Small intestine (tissue), 7 donors: Measurements from ENCODE around the gene RNF126. TPM values are rescaled to one million over a fixed set of nuclear protein-coding genes. Genes with fewer than 3 reads are reported as not detected.

Source experiments
- DNase-seq, 2 donors: peaks; one replicate each; pipeline versions ENCODE4 v3.0.0 to v3.0.0-alpha.2; 2013
- FAIRE-seq: peaks from 2 replicates; lab custom pipeline; 2012; peaks lifted over from hg19 to GRCh38; lab: Jason Lieb, UNC
- H3K27ac ChIP-seq, 3 donors: one replicate each; pipeline ENCODE4 v1.5.1; 2013; ENCODE audit warnings: low read length in 2 of 3, mild to moderate bottlenecking in 2 of 3, control low read depth in 1 of 3, inconsistent platforms in 1 of 3, low read depth in 1 of 3, moderate library complexity in 1 of 3
- H3K27me3 ChIP-seq, 3 donors: one replicate each; pipeline ENCODE4 v1.6.1; 2013; ENCODE audit warnings: low read length in 3 of 3, inconsistent platforms in 1 of 3; ENCODE audit not compliant: control insufficient read depth in 3 of 3, insufficient read depth in 3 of 3
- H3K36me3 ChIP-seq, 3 donors: one replicate each; pipeline ENCODE4 v1.6.1; 2013; ENCODE audit warnings: low read length in 3 of 3, inconsistent platforms in 1 of 3, low read depth in 1 of 3, mild to moderate bottlenecking in 1 of 3, moderate library complexity in 1 of 3; ENCODE audit not compliant: control insufficient read depth in 3 of 3, insufficient read depth in 2 of 3
- H3K4me1 ChIP-seq, 3 donors: one replicate each; pipeline ENCODE4 v1.6.1; 2013; ENCODE audit warnings: low read length in 2 of 3, inconsistent platforms in 1 of 3, low read depth in 1 of 3, mild to moderate bottlenecking in 1 of 3, moderate library complexity in 1 of 3; ENCODE audit not compliant: control insufficient read depth in 3 of 3, insufficient read depth in 2 of 3
- H3K4me3 ChIP-seq, 3 donors: one replicate each; pipeline ENCODE4 v1.5.1; 2013; ENCODE audit warnings: low read length in 3 of 3, control low read depth in 1 of 3, inconsistent platforms in 1 of 3, low read depth in 1 of 3, mild to moderate bottlenecking in 1 of 3, moderate library complexity in 1 of 3
- H3K9me3 ChIP-seq, 2 donors: one replicate each; pipeline ENCODE4 v1.6.1; 2013; ENCODE audit warnings: low read depth in 1 of 2, low read length in 1 of 2; ENCODE audit not compliant: control insufficient read depth in 2 of 2, insufficient read depth in 1 of 2
- WGBS, 3 donors: extraction: QIAGEN DNeasy Blood & Tissue Kit; methylation state at CpG; one replicate each; pipeline ENCODE4 v1.1.7; 2013; 5-methylcytosine and 5-hydroxymethylcytosine counted together
- polyA plus RNA-seq, 4 donors: library from polyadenylated mRNA; stranded (reverse) in 3 of 4; unstranded in 1 of 4; fragments of 200-250 nt in 3 of 4; fragments of 120-200 nt in 1 of 4; gene quantifications; one replicate each; pipeline versions ENCODE4 v1.2.1 to v1.2.3, GENCODE V29; 2013
- donor health status: healthy with polysubstance abuse.
- donor health status: control.
- donor health status: control.
- donor health status: Bipolar disorder and iron deficiency.
- donor health status: healthy.

Gene RNF126
- polyA plus RNA-seq, 4 donors, result 39.2 to 60.2 (median 55.4) TPM

DNA sequence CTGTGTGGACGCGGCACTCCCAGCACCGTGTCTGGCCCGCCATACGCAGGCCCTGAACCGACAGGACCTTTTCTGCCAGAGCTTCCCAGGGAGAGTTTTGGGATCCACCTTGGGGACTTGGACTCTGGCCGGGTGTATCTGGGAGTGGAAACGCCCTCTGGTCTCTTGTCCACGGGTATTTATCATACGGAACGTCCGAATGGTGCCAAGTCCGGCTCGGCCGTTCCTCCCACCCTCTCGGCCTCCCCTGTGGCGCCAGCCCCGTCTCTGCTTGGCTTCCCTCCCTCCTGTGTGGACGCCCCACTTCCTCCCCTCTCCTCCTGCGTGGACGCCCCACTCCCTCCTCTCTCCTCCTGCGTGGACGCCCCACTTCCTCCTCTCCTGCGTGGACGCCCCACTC is 61.2 kb downstream of the RNF126 start:
- H3K4me3 ChIP-seq, result no peak overlapping the region
- peaks cover 0 to 5% of the 10 kb centered on the region in 2 donors for H3K9me3 ChIP-seq
- H3K27me3 ChIP-seq, result no peaks in the 10 kb centered on the region
- no peaks in the 10 kb centered on the region for H3K36me3 ChIP-seq
- WGBS, 3 donors, result 53 to 77% (median 59%) methylated on average over 23 to 25 of the region's 25 CpGs
- no peak for DNase-seq
- H3K27ac ChIP-seq, result no peak overlapping the region
- no peak for FAIRE-seq
- H3K4me1 ChIP-seq, result no peaks in the 10 kb centered on the region

DNA sequence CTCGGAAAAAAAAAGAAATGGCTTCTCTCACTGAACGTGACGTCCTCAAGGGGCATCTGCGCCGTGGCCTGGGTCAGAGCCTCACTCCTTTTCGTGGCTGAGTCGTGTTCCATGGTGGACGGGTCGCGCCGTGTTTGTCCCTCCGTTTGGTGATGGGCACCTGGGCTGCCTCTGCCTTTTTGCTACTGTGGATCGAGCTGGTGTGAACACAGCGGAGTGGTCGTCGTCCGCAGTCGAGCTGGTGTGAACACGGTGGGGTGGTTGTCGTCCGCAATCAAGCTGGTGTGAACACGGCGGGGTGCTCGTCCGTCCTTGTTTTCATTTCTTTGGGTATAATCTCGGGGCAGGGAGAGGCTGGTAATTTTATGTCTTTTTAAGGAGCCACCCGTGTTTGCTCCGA is 61.7 kb downstream of the RNF126 start:
- peaks cover 0 to 4% (median 0%) of the 10 kb centered on the region in 3 donors for H3K27me3 ChIP-seq
- DNase-seq (no peak), FAIRE-seq (no peak)
- 81 to 88% (median 88%) methylated on average over 28 of the region's 28 CpGs for WGBS, 3 donors
- no peaks in the 10 kb centered on the region for H3K36me3 ChIP-seq
- H3K9me3 ChIP-seq, result peaks cover 0 to 5% of the 10 kb centered on the region in 2 donors
- H3K4me1 ChIP-seq, result no peaks in the 10 kb centered on the region
- H3K4me3 ChIP-seq, result no peak overlapping the region
- H3K27ac ChIP-seq, result no peak overlapping the region

Other genes with a start within 250 kb of the RNF126 start
- 10 to 100 TPM in 3 of 4 donors, 1 to 10 TPM in 1; 7.6 to 18.9 (median 12.3) TPM for gene SHC2, start 202.2 kb downstream of the RNF126 start, polyA plus RNA-seq
- gene MADCAM1, start 166.7 kb downstream of the RNF126 start, polyA plus RNA-seq, result 10 to 100 TPM in 1 of 4 donors, 1 to 10 TPM in 2, not detected in 1; 1.1 to 11.3 (median 6.4) TPM
- gene TPGS1, start 155.7 kb downstream of the RNF126 start, polyA plus RNA-seq, result 10 to 100 TPM; 17.4 to 38.4 (median 25.2) TPM
- gene CDC34, start 131.5 kb downstream of the RNF126 start, polyA plus RNA-seq, result 100 to 1,000 TPM in 2 of 4 donors, 10 to 100 TPM in 2; 58.2 to 113 (median 89.0) TPM
- gene GZMM, start 119.2 kb downstream of the RNF126 start, polyA plus RNA-seq, result 1 to 10 TPM in 3 of 4 donors, under 1 TPM in 1; 0.89 to 5.7 (median 1.8) TPM
- gene BSG, start 90.6 kb downstream of the RNF126 start, polyA plus RNA-seq, result 100 to 1,000 TPM; 208 to 454 (median 374) TPM
- under 1 TPM in 2 of 4 donors, not detected in 2; 0.19 to 0.58 TPM for gene HCN2, start 73.3 kb downstream of the RNF126 start, polyA plus RNA-seq
- 100 to 1,000 TPM in 1 of 4 donors, 10 to 100 TPM in 3; 63.0 to 153 (median 86.8) TPM for gene POLRMT, start 29.7 kb downstream of the RNF126 start, polyA plus RNA-seq
- under 1 TPM in 2 of 4 donors, not detected in 2; 0.12 to 0.30 TPM for gene FGF22, start 23.3 kb downstream of the RNF126 start, polyA plus RNA-seq
- 10 to 100 TPM in 2 of 4 donors, 1 to 10 TPM in 2; 4.0 to 31.9 (median 17.7) TPM for gene FSTL3, start 13.2 kb upstream of the RNF126 start, polyA plus RNA-seq
- under 1 TPM in 1 of 4 donors, not detected in 3; 0.95 TPM for gene PRSS57, start 32.2 kb upstream of the RNF126 start, polyA plus RNA-seq
- gene PALM, start 45.7 kb upstream of the RNF126 start, polyA plus RNA-seq, result 10 to 100 TPM; 12.4 to 37.6 (median 25.3) TPM
- gene MISP, start 87.9 kb upstream of the RNF126 start, polyA plus RNA-seq, result 100 to 1,000 TPM; 189 to 644 (median 383) TPM
- 100 to 1,000 TPM; 109 to 257 (median 140) TPM for gene PTBP1, start 134.2 kb upstream of the RNF126 start, polyA plus RNA-seq
- gene PLPPR3, start 158.7 kb upstream of the RNF126 start, polyA plus RNA-seq, result under 1 TPM in 2 of 4 donors, not detected in 2; 0.49 to 0.57 TPM
- gene AZU1, start 164.6 kb upstream of the RNF126 start, polyA plus RNA-seq, result under 1 TPM in 1 of 4 donors, not detected in 3; 0.22 TPM
- gene PRTN3, start 177.8 kb upstream of the RNF126 start, polyA plus RNA-seq, result under 1 TPM in 1 of 4 donors, not detected in 3; 0.41 TPM
- 1 to 10 TPM in 1 of 4 donors, under 1 TPM in 1, not detected in 2; 0.09 to 1.8 TPM for gene ELANE, start 189.1 kb upstream of the RNF126 start, polyA plus RNA-seq
- gene CFD, start 196.4 kb upstream of the RNF126 start, polyA plus RNA-seq, result 100 to 1,000 TPM in 1 of 4 donors, 10 to 100 TPM in 1, 1 to 10 TPM in 2; 3.8 to 601 (median 20.8) TPM
- 100 to 1,000 TPM in 1 of 4 donors, 10 to 100 TPM in 3; 39.0 to 107 (median 70.3) TPM for gene MED16, start 230.0 kb upstream of the RNF126 start, polyA plus RNA-seq
- gene RNU6-9, start 230.3 kb upstream of the RNF126 start, polyA plus RNA-seq, result not detected